ENCODE data around the gene FRMD4B.

- no peak for TF ChIP-seq GATA2 (IDR thresholded peaks at IDR 0.05; ENCODE audit: low read depth, low read length)
- no peak for TF ChIP-seq GATA3 (IDR thresholded peaks at IDR 0.05; ENCODE audit: low read depth, low read length)
Measured at GRCh38 chr3:69193749-69194148, 192.1 kb downstream of the FRMD4B start.
